Activated CD8-positive, alpha-beta memory T cell treated with anti-CD3 and anti-CD28 coated beads for 1 hour (primary cell): ENCODE data around the gene ESRRA.

Source experiments
- DNase-seq, 2 donors: peaks; one replicate each; pipeline ENCODE4 v3.0.0-alpha.2; 2020; ENCODE audit warnings: low read depth in 1 of 2; ENCODE audit errors: extremely low read depth in 1 of 2

ESRRA gene

GRCh38 chr11:64361659-64362058 lies 56.3 kb downstream of the ESRRA start:
- DNase-seq = no peak

DNA sequence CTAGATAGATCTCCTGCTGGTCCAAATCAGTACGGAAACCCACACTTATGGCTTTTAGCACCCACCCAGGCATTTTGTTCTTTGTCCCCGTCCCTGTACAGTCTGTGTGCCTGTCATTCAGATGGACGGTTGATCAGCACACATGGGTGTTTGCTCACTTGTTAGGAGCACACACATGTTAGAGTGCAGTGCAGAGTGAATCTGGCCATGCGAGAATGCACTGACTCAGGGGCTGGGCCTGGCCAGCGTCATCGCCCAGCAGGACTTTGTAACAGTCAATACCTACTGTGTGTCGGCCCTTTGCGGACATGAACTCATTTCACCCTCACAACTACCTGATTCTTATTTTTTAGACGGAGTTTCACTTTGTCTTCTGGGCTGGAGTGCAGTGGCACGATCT lies 57.0 kb downstream of the ESRRA start:
- no peak for DNase-seq

DNA sequence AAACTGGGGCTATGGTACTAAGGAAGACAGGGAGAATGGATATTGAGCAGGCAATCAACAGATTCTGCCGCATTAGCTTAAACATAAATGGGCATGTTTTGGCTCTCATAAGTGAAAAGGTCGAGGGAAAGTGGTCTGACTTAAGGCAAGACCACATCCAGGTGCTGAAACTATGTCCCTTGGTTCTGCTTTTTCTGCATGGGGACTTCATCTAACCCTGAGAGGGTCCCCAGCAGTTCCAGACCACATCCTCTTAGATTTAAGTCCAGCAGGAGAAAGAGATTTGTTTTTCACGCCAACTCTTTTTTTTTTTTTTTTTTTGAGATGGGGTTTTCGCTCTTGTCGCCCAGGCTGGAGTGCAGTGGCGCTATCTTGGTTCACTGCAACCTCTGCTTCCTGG lies 59.1 kb downstream of the ESRRA start:
- DNase-seq = no peak

DNA sequence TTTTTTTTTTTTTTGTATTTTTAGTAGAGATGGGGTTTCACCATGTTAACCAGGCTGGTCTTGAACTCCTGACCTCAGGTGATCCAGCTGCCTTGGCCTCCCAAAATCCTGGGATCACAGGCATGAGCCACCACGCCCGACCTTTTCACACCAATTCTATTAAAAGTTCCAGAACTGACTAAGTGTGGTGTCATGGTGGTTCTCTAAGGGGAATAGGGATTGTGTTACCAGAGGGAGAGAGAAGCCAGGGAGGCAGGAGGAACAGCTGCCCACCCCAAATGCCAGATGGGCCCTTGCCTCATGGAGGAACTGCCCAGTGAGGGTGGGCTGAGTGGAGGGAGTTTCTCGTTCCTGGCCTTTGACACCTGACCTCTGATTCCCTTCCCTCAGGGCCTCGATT lies 59.6 kb downstream of the ESRRA start:
- no peak for DNase-seq
